HPDE6-E6E7 (cell line): ENCODE results near the gene HHIP.

ENCODE experiments used
- DNase-seq: peaks from one replicate; pipeline ENCODE4 v3.0.0; 2011; ENCODE audit warnings: missing footprints; ENCODE audit errors: extremely low spot score

HHIP gene

GRCh38 chr4:144645631-144646522 lies at the start of gene HHIP:
Gene HHIP (plus strand): TSS chr4:144646156. CDS start chr4:144646676, 520 bp downstream.
- DNase-seq, result no peak

GRCh38 chr4:144597171-144597570 lies 48.8 kb upstream of the HHIP start:
- no peak for DNase-seq

GRCh38 chr4:144599621-144600020 lies 46.3 kb upstream of the HHIP start:
- no peak for DNase-seq

- peak; percentile 27 for DNase-seq
Measured at GRCh38 chr4:144611850-144612249, 34.1 kb upstream of the HHIP start.

GRCh38 chr4:144614850-144615585 lies 30.9 kb upstream of the HHIP start:
- no peak for DNase-seq

GRCh38 chr4:144621681-144622080 lies 24.3 kb upstream of the HHIP start:
- DNase-seq, result no peak

GRCh38 chr4:144627663-144628076 lies 18.3 kb upstream of the HHIP start:
- DNase-seq, result peak; percentile 2

- no peak for DNase-seq
Measured at GRCh38 chr4:144633215-144633614, 12.7 kb upstream of the HHIP start.

GRCh38 chr4:144634978-144635747 lies 10.8 kb upstream of the HHIP start:
- no peak for DNase-seq

GRCh38 chr4:144644368-144645101 lies 1.4 kb upstream of the HHIP start:
- no peak for DNase-seq

- no peak for DNase-seq
Measured at GRCh38 chr4:144645102-144645630, 790 bp upstream of the HHIP start.

GRCh38 chr4:144646523-144647094 lies 653 bp downstream of the HHIP start:
- DNase-seq, result no peak

- DNase-seq, result no peak
Measured at GRCh38 chr4:144647095-144647561, 1.2 kb downstream of the HHIP start.

GRCh38 chr4:144647590-144647989 lies 1.6 kb downstream of the HHIP start:
- DNase-seq, result no peak

GRCh38 chr4:144648042-144648441 lies 2.1 kb downstream of the HHIP start:
- no peak for DNase-seq

- DNase-seq, result no peak
Measured at GRCh38 chr4:144649646-144650045, 3.7 kb downstream of the HHIP start.

- DNase-seq, result no peak
Measured at GRCh38 chr4:144650311-144651005, 4.5 kb downstream of the HHIP start.

GRCh38 chr4:144653781-144654545 lies 8.0 kb downstream of the HHIP start:
- no peak for DNase-seq

- DNase-seq, result no peak
Measured at GRCh38 chr4:144655491-144655890, 9.5 kb downstream of the HHIP start.
